IgD-negative memory B cell (primary cell): ENCODE measurements around the gene TNNT3. TPM values are rescaled to one million over a fixed set of nuclear protein-coding genes. Genes with fewer than 3 reads are reported as not detected.

Experiments used
- H3K27ac Mint-ChIP-seq, 3 donors: one replicate each; pipeline ENCODE4 v1.8.0; 2020 to 2022; ENCODE audit warnings: mild to moderate bottlenecking in 3 of 3, mixed read lengths in 3 of 3, moderate library complexity in 1 of 3
- H3K27me3 Mint-ChIP-seq: one replicate; pipeline ENCODE4 v1.8.0; 2021; ENCODE audit warnings: mixed read lengths
- H3K36me3 Mint-ChIP-seq: one replicate; pipeline ENCODE4 v1.8.0; 2020; ENCODE audit warnings: mild to moderate bottlenecking, mixed read lengths
- H3K4me1 Mint-ChIP-seq, 3 donors: one replicate each; pipeline ENCODE4 v1.8.0; 2020 to 2022; ENCODE audit warnings: mixed read lengths in 3 of 3, mild to moderate bottlenecking in 1 of 3
- H3K4me3 Mint-ChIP-seq, 4 donors: one replicate each; pipeline ENCODE4 v1.8.0; 2020 to 2022; ENCODE audit warnings: mild to moderate bottlenecking in 4 of 4, mixed read lengths in 4 of 4, moderate library complexity in 3 of 4
- H3K9me3 Mint-ChIP-seq, 3 donors: one replicate each; pipeline ENCODE4 v1.8.0; 2020 to 2021; ENCODE audit warnings: mixed read lengths in 3 of 3, mild to moderate bottlenecking in 1 of 3
- polyA plus RNA-seq: library from polyadenylated mRNA; unstranded; fragments of 300-500 nt; fragmentation: Illumina TruSeq; gene quantifications from one replicate; pipeline ENCODE4 v1.2.3, GENCODE V29; 2021

Gene TNNT3
- polyA plus RNA-seq, 1 donor from 2014 or later: 0.23 TPM

- H3K27ac Mint-ChIP-seq: peak overlapping the region in 1 of 3 donors; percentile 56
- no peak overlapping the region for H3K4me3 Mint-ChIP-seq
- peaks cover 6% of the 10 kb centered on the region for H3K27me3 Mint-ChIP-seq
- no peaks in the 10 kb centered on the region for H3K9me3 Mint-ChIP-seq
- H3K4me1 Mint-ChIP-seq: peaks cover 0 to 8% (median 5%) of the 10 kb centered on the region in 3 donors
- H3K36me3 Mint-ChIP-seq: no peaks in the 10 kb centered on the region
Observed at GRCh38 chr11:1920909-1921573, 1.5 kb downstream of the TNNT3 start.

- Mint-ChIP-seq H3K36me3 (no peaks in the 10 kb centered on the region), H3K4me1 (peaks cover 0 to 8% (median 4%) of the 10 kb centered on the region in 3 donors), H3K27ac (peak overlapping the region in 1 of 3 donors; percentile 56), H3K4me3 (no peak overlapping the region), H3K27me3 (peaks cover 6% of the 10 kb centered on the region), H3K9me3 (no peaks in the 10 kb centered on the region)
Observed at GRCh38 chr11:1921574-1922141, 2.2 kb downstream of the TNNT3 start.

- Mint-ChIP-seq H3K27ac (no peak overlapping the region), H3K36me3 (no peaks in the 10 kb centered on the region), H3K4me1 (peaks cover 0 to 8% (median 1%) of the 10 kb centered on the region in 3 donors), H3K9me3 (no peaks in the 10 kb centered on the region), H3K27me3 (peaks cover 6% of the 10 kb centered on the region), H3K4me3 (no peak overlapping the region)
Observed at GRCh38 chr11:1922481-1923081, 3.1 kb downstream of the TNNT3 start.

- Mint-ChIP-seq H3K4me3 (no peak overlapping the region), H3K27me3 (peaks cover 6% of the 10 kb centered on the region), H3K27ac (no peak overlapping the region), H3K36me3 (no peaks in the 10 kb centered on the region), H3K4me1 (peaks cover 0 to 6% (median 1%) of the 10 kb centered on the region in 3 donors), H3K9me3 (no peaks in the 10 kb centered on the region)
Observed at GRCh38 chr11:1923201-1923956, 3.9 kb downstream of the TNNT3 start.

GRCh38 chr11:1924181-1924580, 4.7 kb downstream of the TNNT3 start:
- Mint-ChIP-seq H3K27ac (no peak overlapping the region), H3K4me1 (peaks cover 0 to 3% (median 1%) of the 10 kb centered on the region in 3 donors), H3K36me3 (no peaks in the 10 kb centered on the region), H3K27me3 (peaks cover 6% of the 10 kb centered on the region), H3K9me3 (no peaks in the 10 kb centered on the region), H3K4me3 (no peak overlapping the region)

- Mint-ChIP-seq H3K9me3 (no peaks in the 10 kb centered on the region), H3K4me1 (peaks cover 0 to 3% (median 1%) of the 10 kb centered on the region in 3 donors), H3K4me3 (no peak overlapping the region), H3K27me3 (peaks cover 6% of the 10 kb centered on the region), H3K27ac (no peak overlapping the region), H3K36me3 (no peaks in the 10 kb centered on the region)
Observed at GRCh38 chr11:1924646-1925372, 5.3 kb downstream of the TNNT3 start.

GRCh38 chr11:1925373-1926155, 6.1 kb downstream of the TNNT3 start:
- H3K27me3 Mint-ChIP-seq: peaks cover 6% of the 10 kb centered on the region
- no peaks in the 10 kb centered on the region for H3K9me3 Mint-ChIP-seq
- H3K4me3 Mint-ChIP-seq: no peak overlapping the region
- H3K27ac Mint-ChIP-seq: no peak overlapping the region
- no peaks in the 10 kb centered on the region for H3K36me3 Mint-ChIP-seq
- peaks cover 0 to 3% (median 3%) of the 10 kb centered on the region in 3 donors for H3K4me1 Mint-ChIP-seq

GRCh38 chr11:1926156-1927025, 6.9 kb downstream of the TNNT3 start:
- no peaks in the 10 kb centered on the region for H3K9me3 Mint-ChIP-seq
- no peaks in the 10 kb centered on the region for H3K36me3 Mint-ChIP-seq
- H3K4me3 Mint-ChIP-seq: no peak overlapping the region
- no peak overlapping the region for H3K27ac Mint-ChIP-seq
- H3K27me3 Mint-ChIP-seq: peaks cover 6% of the 10 kb centered on the region
- peaks cover 0 to 3% (median 2%) of the 10 kb centered on the region in 3 donors for H3K4me1 Mint-ChIP-seq

GRCh38 chr11:1927026-1927847, 7.7 kb downstream of the TNNT3 start:
- no peak overlapping the region for H3K27ac Mint-ChIP-seq
- H3K27me3 Mint-ChIP-seq: peaks cover 6% of the 10 kb centered on the region
- H3K9me3 Mint-ChIP-seq: no peaks in the 10 kb centered on the region
- peaks cover 0 to 3% (median 2%) of the 10 kb centered on the region in 3 donors for H3K4me1 Mint-ChIP-seq
- H3K4me3 Mint-ChIP-seq: no peak overlapping the region
- H3K36me3 Mint-ChIP-seq: no peaks in the 10 kb centered on the region

- peak overlapping the region in 1 of 4 donors; percentile 43 for H3K4me3 Mint-ChIP-seq
- H3K36me3 Mint-ChIP-seq: no peaks in the 10 kb centered on the region
- H3K9me3 Mint-ChIP-seq: no peaks in the 10 kb centered on the region
- no peak overlapping the region for H3K27ac Mint-ChIP-seq
- H3K4me1 Mint-ChIP-seq: peaks cover 0 to 3% (median 2%) of the 10 kb centered on the region in 3 donors
- H3K27me3 Mint-ChIP-seq: peaks cover 3% of the 10 kb centered on the region
Observed at GRCh38 chr11:1927848-1928469, 8.5 kb downstream of the TNNT3 start.

GRCh38 chr11:1928470-1928890, 9.0 kb downstream of the TNNT3 start:
- Mint-ChIP-seq H3K27ac (no peak overlapping the region), H3K4me1 (peaks cover 0 to 3% (median 2%) of the 10 kb centered on the region in 3 donors), H3K27me3 (peaks cover 8% of the 10 kb centered on the region), H3K9me3 (no peaks in the 10 kb centered on the region), H3K4me3 (peak overlapping the region in 1 of 4 donors; percentile 28), H3K36me3 (no peaks in the 10 kb centered on the region)

GRCh38 chr11:1928891-1929541, 9.5 kb downstream of the TNNT3 start:
- H3K27ac Mint-ChIP-seq: no peak overlapping the region

More at GRCh38 chr11:1928891-1929541, 9.5 kb downstream of the TNNT3 start:
- no peaks in the 10 kb centered on the region for H3K36me3 Mint-ChIP-seq
- H3K9me3 Mint-ChIP-seq: no peaks in the 10 kb centered on the region
- peak overlapping the region in 1 of 4 donors; percentile 28 for H3K4me3 Mint-ChIP-seq
- H3K27me3 Mint-ChIP-seq: peaks cover 8% of the 10 kb centered on the region
- H3K4me1 Mint-ChIP-seq: peaks cover 0 to 2% (median 0%) of the 10 kb centered on the region in 3 donors
